ENCODE data around the gene PHETA2. TPM values are rescaled to one million over a fixed set of nuclear protein-coding genes. Genes with fewer than 3 reads are reported as not detected.
"Not testable (repeated sequence)": the region's sequence is repeated elsewhere in the genome, so short reads cannot be mapped to it uniquely, and the experiment has no call there.

Gene PHETA2
- total RNA-seq, 1 experiment from 2014 or later = 19.7 TPM

GRCh38 chr22:42070517-42071422 is 3.3 kb upstream of the PHETA2 start, which contains the start of gene NAGA:
TSS of gene NAGA (minus strand) at chr22:42070812. CDS start at chr22:42070297, 515 bp downstream.
- H3K36me3 Mint-ChIP-seq (ENCODE audit: insufficient read depth, unreplicated experiment) = peaks cover 10% of the 10 kb centered on the region
- peaks cover 5% of the 10 kb centered on the region for H3K4me1 Mint-ChIP-seq (ENCODE audit: low read depth, unreplicated experiment)
- Histone ChIP-seq H3K36me3 (ENCODE audit: control insufficient read depth, insufficient read depth, low read length) (no peaks in the 10 kb centered on the region; the same call in 1 of the 2 replicates), H3K27me3 (replicated peaks; ENCODE audit: control insufficient read depth, insufficient read depth, low read length) (no peaks in the 10 kb centered on the region), H3K4me3 (ENCODE audit: low read depth, low read length) (peak within 1 kb of the TSS; percentile 70), H3K9me3 (no peaks in the 10 kb centered on the region), H3K4me1 (peaks cover 26% of the 10 kb centered on the region)
- no peak for TF ChIP-seq CTCF (IDR thresholded peaks at IDR 0.05; ENCODE audit: insufficient read depth in 1 of 2, low read depth in 1 of 2, low read length in 1 of 2, severe bottlenecking in 1 of 2, unreplicated experiment in 1 of 2)
- intact Hi-C loops (cut with micrococcal nuclease; ENCODE audit: unreplicated experiment) = loop anchor here (1.0 to 10.0 kb wide), 6 partner anchors 9 to 544 kb away; partner anchors contain the start of genes CENPM, PMM1, POLDIP3 and SEPTIN3
- CTCF ChIA-PET = interaction anchor here (0.8 to 1.5 kb wide), 3 partner anchors 20 to 145 kb away, joined by 3 to 4 read pairs (median 4); partner anchors contain the start of genes CENPM and NDUFA6
- H3K27ac Mint-ChIP-seq (ENCODE audit: unreplicated experiment) = peak within 1 kb of the TSS; percentile 89
- POLR2A ChIA-PET = interaction anchor here (0.5 to 0.9 kb wide), 6 partner anchors 9 to 124 kb away, joined by 3 to 10 read pairs (median 4); partner anchors contain the start of genes CENPM and WBP2NL
- no peaks in the 10 kb centered on the region for H3K9me3 Mint-ChIP-seq (ENCODE audit: unreplicated experiment)
- H3K27me3 Mint-ChIP-seq (ENCODE audit: insufficient read depth, unreplicated experiment) = no peaks in the 10 kb centered on the region
- DNase-seq = peak; percentile 94 to 96
- BruUV-seq (replicated peaks) = TSS peak; percentile 35
- peak within 1 kb of the TSS; percentile 92 for H3K4me3 Mint-ChIP-seq (ENCODE audit: unreplicated experiment)

DNA sequence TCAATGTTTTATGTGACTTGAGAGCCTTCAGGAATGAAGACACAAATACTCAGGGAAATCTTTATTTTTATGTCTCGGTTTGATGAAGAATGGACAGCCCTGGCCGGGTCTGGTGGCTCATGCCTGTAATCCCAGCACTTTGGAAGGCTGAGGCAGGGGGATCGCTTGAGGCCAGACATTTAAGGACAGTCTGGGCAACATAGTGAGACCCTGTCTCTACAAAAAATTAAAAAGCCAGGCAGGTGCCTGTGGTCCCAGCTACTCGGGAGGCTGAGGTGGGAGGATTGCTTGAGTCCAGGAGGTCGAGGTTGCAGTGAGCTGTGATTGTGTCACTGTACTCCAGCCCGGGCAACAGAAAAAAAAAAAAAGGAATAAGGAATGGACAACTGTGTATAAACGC is 2.5 kb upstream of the PHETA2 start:
- peaks cover 26% of the 10 kb centered on the region for H3K4me1 ChIP-seq
- H3K27me3 ChIP-seq (replicated peaks; ENCODE audit: control insufficient read depth, insufficient read depth, low read length); H3K27me3 Mint-ChIP-seq (ENCODE audit: insufficient read depth, unreplicated experiment); DNase-seq; H3K9me3 ChIP-seq; BruUV-seq (replicated peaks); H3K4me1 Mint-ChIP-seq (ENCODE audit: low read depth, unreplicated experiment); H3K9me3 Mint-ChIP-seq (ENCODE audit: unreplicated experiment); H3K36me3 ChIP-seq (ENCODE audit: control insufficient read depth, insufficient read depth, low read length): not testable (repeated sequence)
- intact Hi-C loops (cut with micrococcal nuclease; ENCODE audit: unreplicated experiment) = loop anchor here (5.0 to 10.0 kb wide), 5 partner anchors 104 to 543 kb away; partner anchors contain the start of genes CENPM, PMM1, POLDIP3 and SEPTIN3
- Mint-ChIP-seq H3K27ac (ENCODE audit: unreplicated experiment) (peak overlapping the region; percentile 89), H3K36me3 (ENCODE audit: insufficient read depth, unreplicated experiment) (peaks cover 17% of the 10 kb centered on the region), H3K4me3 (ENCODE audit: unreplicated experiment) (peak overlapping the region; percentile 92)
- ChIA-PET POLR2A (interaction anchor here (0.5 to 0.9 kb wide), 4 partner anchors 9 to 125 kb away, joined by 3 to 10 read pairs (median 4); partner anchors contain the start of genes CENPM and WBP2NL), CTCF (interaction anchor here (0.6 to 1.5 kb wide), 4 partner anchors 19 to 146 kb away, joined by 3 to 4 read pairs (median 4); partner anchors contain the start of genes CENPM and NDUFA6)
- peak overlapping the region; percentile 70 for H3K4me3 ChIP-seq (ENCODE audit: low read depth, low read length)

- peak in 1 of 2 experiments; percentile 27 for DNase-seq
- H3K27ac Mint-ChIP-seq (ENCODE audit: unreplicated experiment) = peak overlapping the region; percentile 83
- ChIA-PET CTCF (no interaction called here), POLR2A (no interaction called here)
- Histone ChIP-seq H3K36me3 (ENCODE audit: control insufficient read depth, insufficient read depth, low read length) (peaks cover 1% of the 10 kb centered on the region; the same call in 1 of the 2 replicates), H3K9me3 (no peaks in the 10 kb centered on the region), H3K27me3 (replicated peaks; ENCODE audit: control insufficient read depth, insufficient read depth, low read length) (no peaks in the 10 kb centered on the region), H3K4me1 (peaks cover 26% of the 10 kb centered on the region), H3K4me3 (ENCODE audit: low read depth, low read length) (no peak overlapping the region)
- intact Hi-C loops (cut with micrococcal nuclease; ENCODE audit: unreplicated experiment) = loop anchor here (5.0 to 10.0 kb wide), 5 partner anchors 105 to 542 kb away; partner anchors contain the start of genes CENPM, PMM1, POLDIP3 and SEPTIN3
- H3K27me3 Mint-ChIP-seq (ENCODE audit: insufficient read depth, unreplicated experiment) = no peaks in the 10 kb centered on the region
- peak in 1 of 2 experiments; percentile 20 for TF ChIP-seq CTCF (IDR thresholded peaks at IDR 0.05; ENCODE audit: insufficient read depth in 1 of 2, low read depth in 1 of 2, low read length in 1 of 2, severe bottlenecking in 1 of 2, unreplicated experiment in 1 of 2)
- H3K9me3 Mint-ChIP-seq (ENCODE audit: unreplicated experiment) = no peaks in the 10 kb centered on the region
- H3K4me3 Mint-ChIP-seq (ENCODE audit: unreplicated experiment) = peak overlapping the region; percentile 72
- peaks cover 20% of the 10 kb centered on the region for H3K36me3 Mint-ChIP-seq (ENCODE audit: insufficient read depth, unreplicated experiment)
- BruUV-seq (replicated peaks) = no TSS peak
- H3K4me1 Mint-ChIP-seq (ENCODE audit: low read depth, unreplicated experiment) = peaks cover 5% of the 10 kb centered on the region
Measured at GRCh38 chr22:42072606-42073330, 1.3 kb upstream of the PHETA2 start.
